Neural progenitor cell (in vitro differentiated cells): ENCODE data around the gene CLN5. TPM values are rescaled to one million over a fixed set of nuclear protein-coding genes. Genes with fewer than 3 reads are reported as not detected.

ENCODE experiments used
- DNase-seq: peaks from one replicate; pipeline ENCODE4 v3.0.0-alpha.2; 2016; ENCODE audit warnings: low spot score
- H2AFZ ChIP-seq: fragments of 200-600 bp; sonication (generic); replicated peaks from 2 replicates; pipeline ENCODE4 v1.6.1; 2016; ENCODE audit warnings: antibody characterized with exemption
- H3F3A ChIP-seq: fragments of 200-600 bp; sonication (generic); 2 replicates; pipeline ENCODE4 v1.6.1; 2016; ENCODE audit warnings: antibody characterized with exemption, low read depth
- H3K27ac ChIP-seq: fragments of 200-600 bp; sonication (generic); 2 replicates; pipeline ENCODE4 v1.5.1; 2016; ENCODE audit warnings: mild to moderate bottlenecking
- H3K27me3 ChIP-seq: fragments of 200-600 bp; sonication (generic); 2 replicates; pipeline ENCODE4 v1.6.1; 2016; ENCODE audit warnings: mild to moderate bottlenecking, moderate library complexity
- H3K36me3 ChIP-seq: fragments of 200-600 bp; sonication (generic); 2 replicates; pipeline ENCODE4 v1.5.1; 2016
- H3K4me1 ChIP-seq: fragments of 200-600 bp; sonication (generic); 2 replicates; pipeline ENCODE4 v1.6.1; 2016; ENCODE audit warnings: mixed run types
- H3K4me2 ChIP-seq: fragments of 200-600 bp; sonication (generic); 2 replicates; pipeline ENCODE4 v1.6.1; 2016
- H3K4me3 ChIP-seq: fragments of 200-600 bp; sonication (generic); 2 replicates; pipeline ENCODE4 v1.5.1; 2016
- H3K79me2 ChIP-seq: fragments of 200-600 bp; sonication (generic); 2 replicates; pipeline ENCODE4 v1.6.1; 2016; ENCODE audit warnings: low read depth
- H3K9ac ChIP-seq: fragments of 200-600 bp; sonication (generic); 2 replicates; pipeline ENCODE4 v1.6.1; 2016
- H3K9me3 ChIP-seq: fragments of 200-600 bp; sonication (generic); 2 replicates; pipeline ENCODE4 v1.5.1; 2016; ENCODE audit warnings: low read depth
- H4K20me1 ChIP-seq: fragments of 200-600 bp; sonication (generic); 2 replicates; pipeline ENCODE4 v1.6.1; 2016; ENCODE audit warnings: low read depth
- H3K27ac Mint-ChIP-seq: 3 replicates; pipeline ENCODE4 v1.8.0; 2021; ENCODE audit warnings: mixed read lengths
- H3K27me3 Mint-ChIP-seq: 2 replicates; pipeline ENCODE4 v1.8.0; 2022; ENCODE audit warnings: low read depth, mild to moderate bottlenecking, inconsistent platforms, moderate library complexity, mixed read lengths; ENCODE audit not compliant: insufficient read depth
- H3K36me3 Mint-ChIP-seq: 3 replicates; pipeline ENCODE4 v1.8.0; 2021; ENCODE audit warnings: mixed read lengths
- H3K4me1 Mint-ChIP-seq: 3 replicates; pipeline ENCODE4 v1.8.0; 2021; ENCODE audit warnings: mixed read lengths
- H3K4me3 Mint-ChIP-seq: 3 replicates; pipeline ENCODE4 v1.8.0; 2021; ENCODE audit warnings: mild to moderate bottlenecking, moderate library complexity, mixed read lengths
- H3K9me3 Mint-ChIP-seq: 3 replicates; pipeline ENCODE4 v1.8.0; 2020; ENCODE audit warnings: mixed read lengths
- CTCF ChIP-seq: fragments of 200-600 bp; sonication (generic); IDR thresholded peaks from 2 replicates; pipeline ENCODE4 v1.5.1; 2017; ENCODE audit warnings: antibody characterized with exemption, mild to moderate bottlenecking
- EZH2 ChIP-seq: fragments of 200-600 bp; sonication (generic); IDR thresholded peaks from 2 replicates; pipeline ENCODE4 v1.6.1; 2017; ENCODE audit warnings: antibody characterized with exemption, mild to moderate bottlenecking, moderate library complexity
- EZH2phosphoT487 ChIP-seq: fragments of 200-600 bp; sonication (generic); IDR thresholded peaks from 2 replicates; pipeline ENCODE4 v1.6.1; 2017; ENCODE audit warnings: antibody characterized with exemption
- total RNA-seq: library from RNA; depleted of rRNA; stranded (reverse); fragments of >200 nt; gene quantifications from 2 replicates; pipeline ENCODE4 v1.2.3, GENCODE V29; 2015; ENCODE audit warnings: low replicate concordance

Gene CLN5
- total RNA-seq, 1 donor from 2014 or later = 28.5 TPM

GRCh38 chr13:77038907-77039480, 47.1 kb downstream of the CLN5 start:
- no peak for TF ChIP-seq EZH2
- no peak for TF ChIP-seq EZH2phosphoT487
- TF ChIP-seq CTCF = no peak
- no peak overlapping the region for H3K4me3 ChIP-seq
- no peaks in the 10 kb centered on the region for H3K4me1 Mint-ChIP-seq
- no peaks in the 10 kb centered on the region for H3K36me3 ChIP-seq
- DNase-seq = no peak
- no peaks in the 10 kb centered on the region for H3K4me1 ChIP-seq
- H3K4me2 ChIP-seq = no peak overlapping the region
- H3K79me2 ChIP-seq = no peaks in the 10 kb centered on the region
- peaks cover 5% of the 10 kb centered on the region for H3K36me3 Mint-ChIP-seq
- no peak overlapping the region for H3K27ac Mint-ChIP-seq
- H3K9me3 ChIP-seq = no peaks in the 10 kb centered on the region
- H3F3A ChIP-seq = no peaks in the 10 kb centered on the region
- no peak overlapping the region for H3K4me3 Mint-ChIP-seq
- no peaks in the 10 kb centered on the region for H3K9me3 Mint-ChIP-seq
- H3K27me3 Mint-ChIP-seq = peaks cover 2% of the 10 kb centered on the region
- H3K9ac ChIP-seq = no peak overlapping the region
- H4K20me1 ChIP-seq = no peaks in the 10 kb centered on the region
- H3K27ac ChIP-seq = no peak overlapping the region
- no peak overlapping the region for H2AFZ ChIP-seq
- no peaks in the 10 kb centered on the region for H3K27me3 ChIP-seq

- H3K4me1 ChIP-seq = no peaks in the 10 kb centered on the region
- no peaks in the 10 kb centered on the region for H3K27me3 ChIP-seq
- H4K20me1 ChIP-seq = no peaks in the 10 kb centered on the region
- H3K4me2 ChIP-seq = no peak overlapping the region
- no peak overlapping the region for H3K27ac ChIP-seq
- no peaks in the 10 kb centered on the region for H3K79me2 ChIP-seq
- Mint-ChIP-seq H3K27me3 (peaks cover 2% of the 10 kb centered on the region), H3K27ac (no peak overlapping the region), H3K4me3 (no peak overlapping the region), H3K4me1 (no peaks in the 10 kb centered on the region), H3K36me3 (peaks cover 10% of the 10 kb centered on the region), H3K9me3 (no peaks in the 10 kb centered on the region)
- TF ChIP-seq EZH2 (no peak), CTCF (no peak), EZH2phosphoT487 (no peak)
- no peaks in the 10 kb centered on the region for H3K9me3 ChIP-seq
- H3K9ac ChIP-seq = no peak overlapping the region
- H2AFZ ChIP-seq = no peak overlapping the region
- no peaks in the 10 kb centered on the region for H3F3A ChIP-seq
- H3K36me3 ChIP-seq = no peaks in the 10 kb centered on the region
- no peak overlapping the region for H3K4me3 ChIP-seq
- no peak for DNase-seq
Observed at GRCh38 chr13:77040076-77040475, 48.2 kb downstream of the CLN5 start.

- Histone ChIP-seq H3K79me2 (no peaks in the 10 kb centered on the region), H3K27me3 (no peaks in the 10 kb centered on the region), H3K4me2 (no peak overlapping the region), H3K9me3 (no peaks in the 10 kb centered on the region), H2AFZ (no peak overlapping the region), H3F3A (no peaks in the 10 kb centered on the region), H3K4me1 (no peaks in the 10 kb centered on the region), H3K4me3 (no peak overlapping the region), H4K20me1 (no peaks in the 10 kb centered on the region), H3K9ac (no peak overlapping the region), H3K36me3 (no peaks in the 10 kb centered on the region), H3K27ac (no peak overlapping the region)
- TF ChIP-seq EZH2 (no peak), EZH2phosphoT487 (no peak)
- no peaks in the 10 kb centered on the region for H3K4me1 Mint-ChIP-seq
- no peak for DNase-seq
- no peaks in the 10 kb centered on the region for H3K9me3 Mint-ChIP-seq
- peaks cover 2% of the 10 kb centered on the region for H3K27me3 Mint-ChIP-seq
- H3K36me3 Mint-ChIP-seq = peaks cover 13% of the 10 kb centered on the region
- no peak overlapping the region for H3K4me3 Mint-ChIP-seq
- H3K27ac Mint-ChIP-seq = no peak overlapping the region
Observed at GRCh38 chr13:77040835-77041234, 49.0 kb downstream of the CLN5 start.

- H3F3A ChIP-seq = peaks cover 11% of the 10 kb centered on the region
- Mint-ChIP-seq H3K4me1 (peaks cover 13% of the 10 kb centered on the region), H3K4me3 (no peak overlapping the region), H3K27me3 (peaks cover 2% of the 10 kb centered on the region), H3K9me3 (no peaks in the 10 kb centered on the region), H3K36me3 (peaks cover 25% of the 10 kb centered on the region), H3K27ac (no peak overlapping the region)
- H3K36me3 ChIP-seq = no peaks in the 10 kb centered on the region
- DNase-seq = no peak
- H3K27ac ChIP-seq = no peak overlapping the region
- no peak for TF ChIP-seq EZH2
- no peak for TF ChIP-seq CTCF
- H2AFZ ChIP-seq = no peak overlapping the region
- H3K4me3 ChIP-seq = no peak overlapping the region
- no peak overlapping the region for H3K4me2 ChIP-seq
- H3K9me3 ChIP-seq = no peaks in the 10 kb centered on the region
- no peaks in the 10 kb centered on the region for H3K79me2 ChIP-seq
- H3K9ac ChIP-seq = no peak overlapping the region
- no peaks in the 10 kb centered on the region for H4K20me1 ChIP-seq
- H3K27me3 ChIP-seq = no peaks in the 10 kb centered on the region
- peaks cover 17% of the 10 kb centered on the region for H3K4me1 ChIP-seq
Observed at GRCh38 chr13:77042566-77043177, 50.8 kb downstream of the CLN5 start.
